Measurements from ENCODE around the gene VSIG2. TPM values are rescaled to one million over a fixed set of nuclear protein-coding genes. Genes with fewer than 3 reads are reported as not detected.
A peak's percentile ranks its signal among the peaks of the same experiment; 100 is the strongest.

VSIG2 gene
- total RNA-seq, 1 donor from 2014 or later, result not detected

DNA sequence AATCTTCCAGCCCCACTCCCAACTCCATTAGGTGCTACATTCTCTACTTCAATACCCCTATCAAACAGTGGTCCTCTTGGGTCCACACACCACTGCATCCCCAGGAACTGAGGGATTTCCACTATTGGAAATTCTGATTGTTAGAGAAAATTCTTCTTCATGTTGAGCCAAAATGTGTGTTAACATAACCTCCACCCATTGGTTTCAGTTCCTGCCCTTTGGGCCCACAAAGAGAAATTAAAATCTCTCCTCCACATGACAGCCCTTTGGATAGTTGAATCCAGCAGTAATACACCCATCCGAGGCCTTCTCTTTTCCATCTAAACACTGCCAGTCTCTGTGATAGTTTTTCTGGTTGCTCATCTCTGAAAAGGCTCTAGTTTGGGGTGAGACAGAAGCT is 2.1 kb downstream of the VSIG2 start:
- no peak for DNase-seq (ENCODE audit: low read depth, low spot score)
- H3K4me1 Mint-ChIP-seq, result peaks cover 24% of the 10 kb centered on the region
- TF ChIP-seq, protein P1, sequence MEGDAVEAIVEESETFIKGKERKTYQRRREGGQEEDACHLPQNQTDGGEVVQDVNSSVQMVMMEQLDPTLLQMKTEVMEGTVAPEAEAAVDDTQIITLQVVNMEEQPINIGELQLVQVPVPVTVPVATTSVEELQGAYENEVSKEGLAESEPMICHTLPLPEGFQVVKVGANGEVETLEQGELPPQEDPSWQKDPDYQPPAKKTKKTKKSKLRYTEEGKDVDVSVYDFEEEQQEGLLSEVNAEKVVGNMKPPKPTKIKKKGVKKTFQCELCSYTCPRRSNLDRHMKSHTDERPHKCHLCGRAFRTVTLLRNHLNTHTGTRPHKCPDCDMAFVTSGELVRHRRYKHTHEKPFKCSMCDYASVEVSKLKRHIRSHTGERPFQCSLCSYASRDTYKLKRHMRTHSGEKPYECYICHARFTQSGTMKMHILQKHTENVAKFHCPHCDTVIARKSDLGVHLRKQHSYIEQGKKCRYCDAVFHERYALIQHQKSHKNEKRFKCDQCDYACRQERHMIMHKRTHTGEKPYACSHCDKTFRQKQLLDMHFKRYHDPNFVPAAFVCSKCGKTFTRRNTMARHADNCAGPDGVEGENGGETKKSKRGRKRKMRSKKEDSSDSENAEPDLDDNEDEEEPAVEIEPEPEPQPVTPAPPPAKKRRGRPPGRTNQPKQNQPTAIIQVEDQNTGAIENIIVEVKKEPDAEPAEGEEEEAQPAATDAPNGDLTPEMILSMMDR (conservative IDR thresholded peaks at IDR 0.05), result no peak
- peaks cover 6% of the 10 kb centered on the region for H3K36me3 Mint-ChIP-seq (ENCODE audit: low read depth)
- peaks cover 70% of the 10 kb centered on the region for H3K27me3 Mint-ChIP-seq (ENCODE audit: low read depth)
- peak overlapping the region; percentile 29 for H3K4me3 Mint-ChIP-seq
- no peaks in the 10 kb centered on the region for H3K9me3 Mint-ChIP-seq
- no peak overlapping the region for H3K27ac Mint-ChIP-seq (ENCODE audit: unreplicated experiment)

DNA sequence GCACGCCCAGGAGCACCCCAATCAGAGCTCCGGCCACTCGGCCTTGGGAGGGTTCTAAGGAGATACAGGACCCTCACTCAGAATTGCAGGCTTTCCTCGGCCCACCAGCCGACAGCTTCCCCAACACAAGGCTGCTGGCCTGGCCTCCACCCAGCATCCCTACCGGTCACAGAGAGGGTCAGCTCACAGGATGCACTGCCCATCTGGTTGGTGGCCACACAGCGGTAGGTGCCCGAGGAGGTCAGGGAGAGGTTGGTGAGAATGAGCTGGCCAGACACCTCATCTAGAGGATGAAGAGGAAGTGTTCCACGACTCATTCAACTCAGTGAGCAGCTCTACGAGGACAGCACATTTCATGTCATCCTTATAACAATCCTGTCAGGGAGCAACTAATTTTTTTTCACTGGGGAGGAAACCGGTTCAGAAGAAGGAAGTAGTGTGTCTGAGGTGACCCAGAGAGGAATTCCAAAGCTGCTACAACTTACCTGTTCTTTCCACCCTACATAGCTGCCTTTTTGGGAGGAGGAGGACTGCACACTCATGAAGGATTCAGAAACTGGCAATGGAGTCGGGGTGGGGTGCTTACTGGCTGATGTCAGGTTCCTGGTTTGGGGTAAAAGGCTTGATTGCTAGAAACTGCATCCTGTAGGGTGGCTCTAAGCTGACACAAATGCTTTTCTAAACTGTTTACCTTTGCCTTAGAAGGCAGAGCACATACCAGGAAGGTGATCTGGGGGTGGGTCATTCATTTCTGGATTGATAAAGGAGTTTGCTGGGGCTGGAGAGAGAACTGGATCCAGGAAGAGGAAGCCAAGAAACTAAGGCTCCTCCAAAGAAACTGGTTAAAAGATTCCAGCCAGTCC is 3.3 kb downstream of the VSIG2 start:
- H3K27ac Mint-ChIP-seq (ENCODE audit: unreplicated experiment), result no peak overlapping the region
- H3K27me3 Mint-ChIP-seq (ENCODE audit: low read depth), result peaks cover 77% of the 10 kb centered on the region
- H3K9me3 Mint-ChIP-seq, result no peaks in the 10 kb centered on the region
- peaks cover 17% of the 10 kb centered on the region for H3K4me1 Mint-ChIP-seq
- TF ChIP-seq, protein P1 (conservative IDR thresholded peaks at IDR 0.05), result no peak
- peak overlapping the region; percentile 38 for H3K4me3 Mint-ChIP-seq
- peaks cover 6% of the 10 kb centered on the region for H3K36me3 Mint-ChIP-seq (ENCODE audit: low read depth)
- no peak for DNase-seq (ENCODE audit: low read depth, low spot score)

- Mint-ChIP-seq H3K27me3 (ENCODE audit: low read depth) (peaks cover 84% of the 10 kb centered on the region), H3K4me1 (peaks cover 17% of the 10 kb centered on the region), H3K4me3 (peak overlapping the region; percentile 38), H3K36me3 (ENCODE audit: low read depth) (peaks cover 6% of the 10 kb centered on the region), H3K27ac (ENCODE audit: unreplicated experiment) (no peak overlapping the region), H3K9me3 (no peaks in the 10 kb centered on the region)
- DNase-seq (ENCODE audit: low read depth, low spot score), result no peak
- TF ChIP-seq, protein P1 (conservative IDR thresholded peaks at IDR 0.05), result no peak
Measured at GRCh38 chr11:124748100-124748418, 4.0 kb downstream of the VSIG2 start.

GRCh38 chr11:124747406-124748099 is 4.5 kb downstream of the VSIG2 start:
- TF ChIP-seq, protein P1 (conservative IDR thresholded peaks at IDR 0.05), result no peak
- H3K4me1 Mint-ChIP-seq, result peaks cover 19% of the 10 kb centered on the region
- no peak overlapping the region for H3K27ac Mint-ChIP-seq (ENCODE audit: unreplicated experiment)
- H3K4me3 Mint-ChIP-seq, result peak overlapping the region; percentile 87
- peaks cover 86% of the 10 kb centered on the region for H3K27me3 Mint-ChIP-seq (ENCODE audit: low read depth)
- peaks cover 6% of the 10 kb centered on the region for H3K36me3 Mint-ChIP-seq (ENCODE audit: low read depth)
- H3K9me3 Mint-ChIP-seq, result no peaks in the 10 kb centered on the region
- DNase-seq (ENCODE audit: low read depth, low spot score), result no peak

- no peak overlapping the region for H3K27ac Mint-ChIP-seq (ENCODE audit: unreplicated experiment)
- no peaks in the 10 kb centered on the region for H3K9me3 Mint-ChIP-seq
- TF ChIP-seq, protein P1 (conservative IDR thresholded peaks at IDR 0.05), result peak; percentile 63
- peak overlapping the region; percentile 87 for H3K4me3 Mint-ChIP-seq
- DNase-seq (ENCODE audit: low read depth, low spot score), result no peak
- peaks cover 6% of the 10 kb centered on the region for H3K36me3 Mint-ChIP-seq (ENCODE audit: low read depth)
- peaks cover 91% of the 10 kb centered on the region for H3K27me3 Mint-ChIP-seq (ENCODE audit: low read depth)
- peaks cover 21% of the 10 kb centered on the region for H3K4me1 Mint-ChIP-seq
Measured at GRCh38 chr11:124746621-124747243, 5.3 kb downstream of the VSIG2 start.

Data from neural crest cell (in vitro differentiated cells).